Measurements from ENCODE around the gene MEX3A. TPM values are rescaled to one million over a fixed set of nuclear protein-coding genes. Genes with fewer than 3 reads are reported as not detected.
A peak's percentile ranks its signal among the peaks of the same experiment; 100 is the strongest.

The MEX3A gene
- polyA plus RNA-seq, 2 of the 4 experiments (the other 2 are of a cell fraction): 1.8 to 4.9 TPM

DNA sequence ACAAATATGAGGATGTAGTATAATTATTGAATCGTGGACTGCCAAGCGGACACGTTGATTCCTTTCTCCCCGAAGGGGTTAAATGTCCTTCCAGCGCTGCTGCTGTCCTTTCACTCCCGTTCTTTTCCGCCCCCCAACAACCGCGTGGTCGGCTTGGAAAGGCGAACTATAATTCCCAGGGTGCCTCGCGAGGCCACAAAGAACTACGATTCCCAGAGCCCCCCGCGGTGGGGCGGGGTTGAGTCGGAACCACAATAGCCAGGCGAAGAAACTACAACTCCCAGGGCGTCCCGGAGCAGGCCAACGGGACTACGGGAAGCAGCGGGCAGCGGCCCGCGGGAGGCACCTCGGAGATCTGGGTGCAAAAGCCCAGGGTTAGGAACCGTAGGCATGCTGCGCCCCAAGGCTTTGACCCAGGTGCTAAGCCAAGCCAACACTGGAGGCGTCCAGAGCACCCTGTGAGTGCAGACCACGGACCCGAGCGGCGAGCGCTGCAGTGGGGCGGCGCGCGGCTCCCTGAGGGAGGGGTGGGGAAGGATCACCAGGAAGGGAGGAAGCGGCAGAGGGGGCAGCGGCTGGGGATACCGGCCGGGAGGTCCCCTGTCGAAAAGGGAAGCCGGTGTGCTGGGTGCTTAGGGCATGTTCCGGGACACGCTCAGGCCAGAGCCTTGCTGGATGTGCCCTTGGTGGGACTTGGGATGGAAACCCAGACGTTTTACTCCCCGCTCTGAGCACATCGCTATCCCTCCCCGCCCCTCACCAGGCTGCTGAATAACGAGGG lies 27.6 kb downstream of the MEX3A start, which contains the start of gene LAMTOR2:
LAMTOR2 (plus strand) TSS at position 283 of the 781 bp plus-strand sequence; CDS start at position 391, 108 bp downstream.
- peaks cover 10% of the 10 kb centered on the region; the same call in 2 of the 3 replicates for H3K4me1 ChIP-seq
- no peaks in the 10 kb centered on the region for H3K9me3 ChIP-seq
- peak within 1 kb of the TSS; percentile 94 to 97 for H3K27ac ChIP-seq
- DNase-seq (ENCODE audit: low read depth in 1 of 2, low spot score in 1 of 2): peak; percentile 97 to 98
- ChIA-PET CTCF (interaction anchor here (0.5 to 4.8 kb wide), 12 partner anchors 12 to 122 kb away, joined by 3 to 33 read pairs (median 6); no protein-coding TSS in a partner anchor), POLR2A (no interaction called here)
- peak; percentile 76 for FAIRE-seq
- peak within 1 kb of the TSS; percentile 85 for H3K4me3 ChIP-seq
- peak within 1 kb of the TSS; percentile 91 for H3K4me2 ChIP-seq
- 1% methylated on average over 41 of the region's 53 CpGs for WGBS (ENCODE audit: missing lambda C conversion rate)
- peak; percentile 81 to 90 for ATAC-seq
- TF ChIP-seq NPAS2 (CRISPR knock-in tag; IDR thresholded peaks at IDR 0.05; ENCODE audit: borderline replicate concordance) (no peak), JUN (IDR thresholded peaks at IDR 0.05) (peak; percentile 34 to 69; a peak in 2 of 5 replicates), FOSB (CRISPR knock-in tag; IDR thresholded peaks at IDR 0.05) (no peak), CHD2 (IDR thresholded peaks at IDR 0.05; ENCODE audit: low read length, partially characterized antibody) (peak; percentile 71), ESRRA (IDR thresholded peaks at IDR 0.05; ENCODE audit: borderline replicate concordance, low read length) (no peak), POLR2A (IDR thresholded peaks at IDR 0.05; ENCODE audit: low read length) (peak; percentile 83), SREBF2 (IDR thresholded peaks at IDR 0.05) (no peak), EP300 (IDR thresholded peaks at IDR 0.05) (no peak), JUNB (IDR thresholded peaks at IDR 0.05) (no peak), RAD21 (conservative IDR thresholded peaks at IDR 0.05 in 1 of 2, IDR thresholded peaks at IDR 0.05 in 1 of 2) (no peak), EHF (CRISPR knock-in tag; IDR thresholded peaks at IDR 0.05) (no peak), ZC3H11A (IDR thresholded peaks at IDR 0.05) (0 out of 2 replicates have a peak, but pooled peaks have one; percentile 2), KDM5A (IDR thresholded peaks at IDR 0.05) (peak; percentile 55), RFX5 (IDR thresholded peaks at IDR 0.05) (peak; percentile 14; the same call in 1 of the 2 replicates), HOXA7 (CRISPR knock-in tag; IDR thresholded peaks at IDR 0.05) (no peak), RCOR1 (IDR thresholded peaks at IDR 0.05; ENCODE audit: low read depth, low read length) (no peak), HDAC2 (IDR thresholded peaks at IDR 0.05) (no peak), MYC (IDR thresholded peaks at IDR 0.05; ENCODE audit: borderline replicate concordance, low read length) (peak; percentile 99), FOSL2 (IDR thresholded peaks at IDR 0.05) (no peak), FOSL2 (CRISPR knock-in tag; IDR thresholded peaks at IDR 0.05) (no peak; the same call in 1 of the 2 replicates), HOXB13 (CRISPR knock-in tag; IDR thresholded peaks at IDR 0.05; ENCODE audit: low read depth) (no peak), BHLHE40 (IDR thresholded peaks at IDR 0.05; ENCODE audit: low read depth, low read length) (no peak), TP53 (CRISPR knock-in tag; IDR thresholded peaks at IDR 0.05) (no peak), ZSCAN20 (CRISPR knock-in tag; IDR thresholded peaks at IDR 0.05) (no peak), RNF2 (IDR thresholded peaks at IDR 0.05; ENCODE audit: borderline replicate concordance, low read depth) (no peak), KDM1A (IDR thresholded peaks at IDR 0.05; ENCODE audit: low read depth) (no peak), GATA3 (IDR thresholded peaks at IDR 0.05; ENCODE audit: borderline replicate concordance) (0 out of 2 replicates have a peak, but pooled peaks have one; percentile 12), MAFK (IDR thresholded peaks at IDR 0.05; ENCODE audit: partially characterized antibody) (no peak), HOXB5 (CRISPR knock-in tag; IDR thresholded peaks at IDR 0.05) (0 out of 2 replicates have a peak, but pooled peaks have one; percentile 57), PHF8 (IDR thresholded peaks at IDR 0.05; ENCODE audit: borderline replicate concordance, low read depth) (peak; percentile 50)
- TF ChIP-seq, protein P1, sequence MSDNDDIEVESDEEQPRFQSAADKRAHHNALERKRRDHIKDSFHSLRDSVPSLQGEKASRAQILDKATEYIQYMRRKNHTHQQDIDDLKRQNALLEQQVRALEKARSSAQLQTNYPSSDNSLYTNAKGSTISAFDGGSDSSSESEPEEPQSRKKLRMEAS (IDR thresholded peaks at IDR 0.05): peak; percentile 99
- TF ChIP-seq, protein P2, sequence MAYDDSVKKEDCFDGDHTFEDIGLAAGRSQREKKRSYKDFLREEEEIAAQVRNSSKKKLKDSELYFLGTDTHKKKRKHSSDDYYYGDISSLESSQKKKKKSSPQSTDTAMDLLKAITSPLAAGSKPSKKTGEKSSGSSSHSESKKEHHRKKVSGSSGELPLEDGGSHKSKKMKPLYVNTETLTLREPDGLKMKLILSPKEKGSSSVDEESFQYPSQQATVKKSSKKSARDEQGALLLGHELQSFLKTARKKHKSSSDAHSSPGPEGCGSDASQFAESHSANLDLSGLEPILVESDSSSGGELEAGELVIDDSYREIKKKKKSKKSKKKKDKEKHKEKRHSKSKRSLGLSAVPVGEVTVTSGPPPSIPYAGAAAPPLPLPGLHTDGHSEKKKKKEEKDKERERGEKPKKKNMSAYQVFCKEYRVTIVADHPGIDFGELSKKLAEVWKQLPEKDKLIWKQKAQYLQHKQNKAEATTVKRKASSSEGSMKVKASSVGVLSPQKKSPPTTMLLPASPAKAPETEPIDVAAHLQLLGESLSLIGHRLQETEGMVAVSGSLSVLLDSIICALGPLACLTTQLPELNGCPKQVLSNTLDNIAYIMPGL (CRISPR knock-in tag; IDR thresholded peaks at IDR 0.05; ENCODE audit: borderline replicate concordance): no peak
- TF ChIP-seq, protein P3, sequence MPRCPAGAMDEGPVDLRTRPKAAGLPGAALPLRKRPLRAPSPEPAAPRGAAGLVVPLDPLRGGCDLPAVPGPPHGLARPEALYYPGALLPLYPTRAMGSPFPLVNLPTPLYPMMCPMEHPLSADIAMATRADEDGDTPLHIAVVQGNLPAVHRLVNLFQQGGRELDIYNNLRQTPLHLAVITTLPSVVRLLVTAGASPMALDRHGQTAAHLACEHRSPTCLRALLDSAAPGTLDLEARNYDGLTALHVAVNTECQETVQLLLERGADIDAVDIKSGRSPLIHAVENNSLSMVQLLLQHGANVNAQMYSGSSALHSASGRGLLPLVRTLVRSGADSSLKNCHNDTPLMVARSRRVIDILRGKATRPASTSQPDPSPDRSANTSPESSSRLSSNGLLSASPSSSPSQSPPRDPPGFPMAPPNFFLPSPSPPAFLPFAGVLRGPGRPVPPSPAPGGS (IDR thresholded peaks at IDR 0.05): peak; percentile 46; the same call in 1 of the 3 replicates
- TF ChIP-seq, protein P4, sequence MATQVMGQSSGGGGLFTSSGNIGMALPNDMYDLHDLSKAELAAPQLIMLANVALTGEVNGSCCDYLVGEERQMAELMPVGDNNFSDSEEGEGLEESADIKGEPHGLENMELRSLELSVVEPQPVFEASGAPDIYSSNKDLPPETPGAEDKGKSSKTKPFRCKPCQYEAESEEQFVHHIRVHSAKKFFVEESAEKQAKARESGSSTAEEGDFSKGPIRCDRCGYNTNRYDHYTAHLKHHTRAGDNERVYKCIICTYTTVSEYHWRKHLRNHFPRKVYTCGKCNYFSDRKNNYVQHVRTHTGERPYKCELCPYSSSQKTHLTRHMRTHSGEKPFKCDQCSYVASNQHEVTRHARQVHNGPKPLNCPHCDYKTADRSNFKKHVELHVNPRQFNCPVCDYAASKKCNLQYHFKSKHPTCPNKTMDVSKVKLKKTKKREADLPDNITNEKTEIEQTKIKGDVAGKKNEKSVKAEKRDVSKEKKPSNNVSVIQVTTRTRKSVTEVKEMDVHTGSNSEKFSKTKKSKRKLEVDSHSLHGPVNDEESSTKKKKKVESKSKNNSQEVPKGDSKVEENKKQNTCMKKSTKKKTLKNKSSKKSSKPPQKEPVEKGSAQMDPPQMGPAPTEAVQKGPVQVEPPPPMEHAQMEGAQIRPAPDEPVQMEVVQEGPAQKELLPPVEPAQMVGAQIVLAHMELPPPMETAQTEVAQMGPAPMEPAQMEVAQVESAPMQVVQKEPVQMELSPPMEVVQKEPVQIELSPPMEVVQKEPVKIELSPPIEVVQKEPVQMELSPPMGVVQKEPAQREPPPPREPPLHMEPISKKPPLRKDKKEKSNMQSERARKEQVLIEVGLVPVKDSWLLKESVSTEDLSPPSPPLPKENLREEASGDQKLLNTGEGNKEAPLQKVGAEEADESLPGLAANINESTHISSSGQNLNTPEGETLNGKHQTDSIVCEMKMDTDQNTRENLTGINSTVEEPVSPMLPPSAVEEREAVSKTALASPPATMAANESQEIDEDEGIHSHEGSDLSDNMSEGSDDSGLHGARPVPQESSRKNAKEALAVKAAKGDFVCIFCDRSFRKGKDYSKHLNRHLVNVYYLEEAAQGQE (IDR thresholded peaks at IDR 0.05): peak; percentile 42; the same call in 1 of the 2 replicates
- TF ChIP-seq, protein P5, sequence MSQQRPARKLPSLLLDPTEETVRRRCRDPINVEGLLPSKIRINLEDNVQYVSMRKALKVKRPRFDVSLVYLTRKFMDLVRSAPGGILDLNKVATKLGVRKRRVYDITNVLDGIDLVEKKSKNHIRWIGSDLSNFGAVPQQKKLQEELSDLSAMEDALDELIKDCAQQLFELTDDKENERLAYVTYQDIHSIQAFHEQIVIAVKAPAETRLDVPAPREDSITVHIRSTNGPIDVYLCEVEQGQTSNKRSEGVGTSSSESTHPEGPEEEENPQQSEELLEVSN (IDR thresholded peaks at IDR 0.05; ENCODE audit: borderline replicate concordance, low read depth): peak; percentile 61; the same call in 1 of the 2 replicates

Measured in A549 (cell line).